NCI-H2196 (cell line): ENCODE data around the gene ZNF91.
"Not testable (repeated sequence)": the region's sequence is repeated elsewhere in the genome, so short reads cannot be mapped to it uniquely, and the experiment has no call there.

Experiments used
- DNase-seq: peaks from one replicate; lab custom pipeline; 2025; ENCODE audit not compliant: unreplicated experiment; lab: John Stamatoyannopoulos, UW

ZNF91 gene

GRCh38 chr19:23395041-23395721, at the start of gene ZNF91:
Gene ZNF91, minus strand, starts transcription at chr19:23395471. Its CDS starts 117 bp downstream, at chr19:23395354.
- DNase-seq: peak; percentile 95

GRCh38 chr19:23440791-23441190, 45.5 kb upstream of the ZNF91 start:
- DNase-seq: no peak

GRCh38 chr19:23440207-23440606, 44.9 kb upstream of the ZNF91 start:
- no peak for DNase-seq

GRCh38 chr19:23439623-23440022, 44.4 kb upstream of the ZNF91 start:
- no peak for DNase-seq

- DNase-seq: no peak
Observed at GRCh38 chr19:23437901-23438300, 42.6 kb upstream of the ZNF91 start.

GRCh38 chr19:23436944-23437343, 41.7 kb upstream of the ZNF91 start:
- DNase-seq: no peak

GRCh38 chr19:23436318-23436717, 41.0 kb upstream of the ZNF91 start:
- DNase-seq: no peak

- DNase-seq: no peak
Observed at GRCh38 chr19:23420824-23421223, 25.6 kb upstream of the ZNF91 start.

- DNase-seq: not testable (repeated sequence)
Observed at GRCh38 chr19:23419261-23419660, 24.0 kb upstream of the ZNF91 start.

GRCh38 chr19:23415561-23416191, 20.4 kb upstream of the ZNF91 start:
- DNase-seq: no peak

GRCh38 chr19:23415034-23415433, 19.8 kb upstream of the ZNF91 start:
- DNase-seq: no peak

- no peak for DNase-seq
Observed at GRCh38 chr19:23410155-23410554, 14.9 kb upstream of the ZNF91 start.

- no peak for DNase-seq
Observed at GRCh38 chr19:23409392-23410048, 14.2 kb upstream of the ZNF91 start.

GRCh38 chr19:23407616-23408133, 12.4 kb upstream of the ZNF91 start:
- DNase-seq: no peak

GRCh38 chr19:23406721-23407120, 11.4 kb upstream of the ZNF91 start:
- DNase-seq: no peak

GRCh38 chr19:23406091-23406490, 10.8 kb upstream of the ZNF91 start:
- DNase-seq: no peak

GRCh38 chr19:23404676-23405075, 9.4 kb upstream of the ZNF91 start:
- no peak for DNase-seq

GRCh38 chr19:23403581-23404324, 8.5 kb upstream of the ZNF91 start:
- DNase-seq: no peak

GRCh38 chr19:23403052-23403451, 7.8 kb upstream of the ZNF91 start:
- DNase-seq: no peak

GRCh38 chr19:23402388-23402787, 7.1 kb upstream of the ZNF91 start:
- no peak for DNase-seq

- no peak for DNase-seq
Observed at GRCh38 chr19:23401086-23401610, 5.9 kb upstream of the ZNF91 start.
